HG03108 (cell line): Measurements from ENCODE around the gene SYTL3.
"Not testable (repeated sequence)": the region's sequence is repeated elsewhere in the genome, so short reads cannot be mapped to it uniquely, and the experiment has no call there.

Experiments used
- ATAC-seq: cut with Tn5 transposase; IDR thresholded peaks from one replicate; pipeline ENCODE4 v1.9.1; 2021; ENCODE audit warnings: moderate library complexity; ENCODE audit not compliant: unreplicated experiment

Gene SYTL3

DNA sequence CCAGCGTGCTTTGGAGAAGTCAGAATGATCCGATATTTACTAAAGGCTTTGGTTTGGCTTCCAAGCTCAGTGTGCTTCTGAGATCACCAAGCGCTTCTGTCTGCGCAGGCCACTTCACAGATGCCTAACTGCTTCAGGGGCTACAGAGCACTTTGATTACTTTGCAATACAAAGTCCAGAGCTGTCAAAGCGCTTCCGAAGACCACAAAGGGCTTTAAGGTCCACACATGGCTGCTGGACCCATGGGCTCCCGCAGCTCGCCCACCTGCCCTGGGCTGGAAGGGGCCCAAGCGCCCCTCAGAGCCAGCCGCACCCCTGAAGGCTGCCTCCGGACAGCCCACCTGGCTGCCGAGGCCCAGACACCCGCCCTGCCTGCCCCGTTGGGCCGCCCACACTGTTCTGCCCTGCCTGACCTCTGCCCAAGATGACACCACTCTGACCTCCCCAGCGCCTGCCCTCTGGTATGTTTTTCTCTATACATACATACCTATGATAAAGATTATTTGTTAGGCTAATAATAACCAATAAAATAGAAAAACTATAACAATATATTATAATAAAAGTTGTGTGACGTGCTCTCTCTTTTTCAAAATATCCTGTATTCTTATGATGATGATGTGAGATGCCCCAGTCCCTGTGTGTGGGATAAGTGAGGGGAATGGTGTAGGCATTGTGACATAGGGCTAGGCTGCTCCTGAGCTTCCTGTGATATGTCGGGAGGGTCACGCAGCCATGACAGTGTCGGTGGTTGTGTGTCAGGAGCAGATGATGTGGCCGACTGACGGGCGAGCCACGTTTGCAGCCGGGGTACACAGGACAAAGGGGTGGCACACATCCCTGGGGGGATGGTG lies 27.9 kb upstream of the SYTL3 start:
- no peak for ATAC-seq

DNA sequence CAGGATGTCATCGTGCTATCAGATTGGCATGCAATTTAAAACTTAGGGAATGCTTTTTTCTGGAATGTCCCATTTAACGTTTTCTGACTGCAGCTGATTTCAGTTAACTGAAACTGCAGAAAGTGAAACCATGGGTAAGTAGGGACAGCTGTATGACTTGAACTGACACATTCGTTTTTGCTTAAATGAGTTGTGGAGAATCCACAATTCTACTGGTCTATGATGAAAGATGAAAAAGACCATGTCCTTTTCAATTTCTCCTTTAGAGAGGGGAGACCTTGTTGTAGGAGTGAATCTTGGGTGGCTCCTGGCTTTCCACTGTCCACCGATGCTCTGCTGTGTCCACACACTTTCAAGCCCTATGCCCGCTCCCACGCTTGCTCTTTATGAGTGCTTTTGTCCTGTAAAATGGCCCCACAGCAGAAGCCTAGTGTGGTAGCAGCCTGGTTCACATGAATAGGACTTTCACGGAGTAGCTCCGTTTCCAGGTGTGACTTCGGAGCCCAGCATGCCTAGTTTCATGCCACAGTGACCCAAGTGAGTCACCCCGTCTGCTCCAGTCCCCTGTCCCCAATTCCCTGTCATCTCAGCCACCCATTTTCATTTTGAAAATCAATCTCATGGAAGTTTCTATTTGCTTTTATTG lies 27.2 kb upstream of the SYTL3 start:
- ATAC-seq: no peak

DNA sequence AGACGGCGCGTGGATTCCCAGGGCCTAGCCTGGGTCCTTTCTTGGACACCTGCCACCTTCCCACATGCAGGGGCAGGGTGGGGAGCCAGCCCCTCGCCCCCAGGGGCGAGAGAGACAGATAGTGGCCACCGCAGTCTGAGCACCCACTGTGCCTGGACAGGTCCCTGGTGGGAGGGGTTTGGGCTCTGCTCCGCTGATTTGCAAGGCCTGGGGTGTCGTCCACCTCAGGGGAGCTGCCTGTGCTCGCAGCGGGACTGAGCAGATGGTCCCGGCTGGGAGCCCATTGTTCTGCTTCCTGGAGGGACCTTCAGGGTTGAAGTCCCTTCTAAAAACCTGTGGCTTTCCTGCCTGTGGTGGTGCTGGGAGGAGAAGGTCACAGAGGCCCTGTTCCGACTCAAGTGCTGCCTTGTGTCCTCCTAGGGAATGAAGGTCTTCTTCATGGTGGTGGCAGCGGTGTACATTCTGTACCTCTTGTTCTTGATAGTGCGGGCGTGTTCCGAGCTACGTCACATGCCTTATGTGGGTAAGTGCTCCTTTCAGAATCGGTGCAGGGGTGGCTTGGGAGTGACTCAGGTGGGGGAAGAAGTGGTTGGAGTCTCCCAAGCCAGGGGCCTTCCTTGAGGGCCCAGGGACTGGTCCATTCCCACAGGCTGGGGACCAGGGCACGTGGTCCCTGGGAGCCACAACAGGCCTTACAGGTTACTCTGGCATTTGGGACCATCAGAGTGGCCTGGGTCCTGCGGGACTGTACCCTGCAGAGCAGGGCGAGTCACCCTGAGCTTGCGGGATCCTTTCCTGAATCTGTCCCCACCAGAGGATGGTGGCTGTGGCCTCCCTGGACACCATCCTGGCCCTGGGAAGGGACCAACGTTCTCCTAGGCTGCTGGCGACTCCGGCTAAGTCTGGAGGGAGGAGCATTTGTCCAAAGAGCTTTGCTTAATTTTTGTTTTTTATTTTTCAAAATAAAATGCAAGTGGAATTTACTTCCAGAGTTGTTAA lies 24.9 kb upstream of the SYTL3 start:
- no peak for ATAC-seq

DNA sequence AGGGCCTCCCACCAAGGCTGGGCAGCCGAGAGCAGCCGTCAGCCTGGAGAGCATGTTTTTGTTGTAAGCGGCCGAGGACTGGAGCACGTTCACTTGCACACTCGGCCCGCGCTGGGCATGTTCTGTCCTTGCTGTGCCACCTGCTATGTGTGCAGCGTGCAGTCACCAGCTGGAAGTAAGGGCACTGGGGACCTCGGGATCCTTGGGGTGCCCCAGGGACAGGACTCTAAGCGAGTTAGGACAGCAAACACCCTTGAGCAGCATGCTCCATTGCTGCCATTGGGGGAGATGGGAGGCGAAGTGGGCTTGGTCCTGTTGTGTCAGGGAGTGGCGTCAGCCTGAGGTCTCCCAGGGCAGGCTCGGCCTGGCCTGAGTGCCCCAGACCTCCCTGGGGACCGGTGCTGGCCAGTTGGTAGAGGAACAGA lies 24.0 kb upstream of the SYTL3 start:
- ATAC-seq: no peak

DNA sequence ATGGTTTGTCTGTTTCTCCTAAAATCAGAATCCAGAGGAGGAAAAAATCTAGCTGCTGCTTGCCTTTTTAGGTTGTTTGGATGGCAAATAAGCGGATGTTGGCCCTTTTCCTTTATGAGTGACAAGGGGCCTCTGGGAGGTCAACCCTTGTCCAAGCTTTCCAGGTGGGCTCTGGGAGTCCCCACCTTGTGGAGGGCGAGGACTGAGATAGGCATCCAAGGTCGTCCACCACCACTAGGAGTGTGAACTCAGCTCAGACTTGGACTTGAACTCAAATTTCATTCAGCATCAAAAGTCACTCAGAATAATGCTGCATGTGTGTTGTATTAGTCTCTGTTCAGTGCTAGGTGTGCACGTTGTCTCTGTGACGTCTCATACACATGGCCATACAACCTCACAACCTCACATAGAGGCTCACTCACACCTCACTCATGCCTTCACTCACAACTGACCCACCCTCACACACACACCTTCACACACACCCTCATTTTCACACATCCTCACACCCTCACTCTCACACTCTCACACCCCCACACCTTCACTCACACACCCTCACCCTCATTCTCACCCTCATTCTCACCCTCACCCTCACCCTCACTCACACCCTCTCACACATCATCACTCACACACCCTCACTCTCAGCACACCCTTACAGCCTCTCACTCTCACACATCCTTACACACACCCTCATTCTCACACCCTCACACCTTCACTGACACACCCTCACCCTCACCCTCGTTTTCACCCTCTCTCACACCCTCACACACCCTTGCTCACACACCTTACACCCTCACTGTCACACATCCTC lies 23.3 kb upstream of the SYTL3 start:
- no peak for ATAC-seq

DNA sequence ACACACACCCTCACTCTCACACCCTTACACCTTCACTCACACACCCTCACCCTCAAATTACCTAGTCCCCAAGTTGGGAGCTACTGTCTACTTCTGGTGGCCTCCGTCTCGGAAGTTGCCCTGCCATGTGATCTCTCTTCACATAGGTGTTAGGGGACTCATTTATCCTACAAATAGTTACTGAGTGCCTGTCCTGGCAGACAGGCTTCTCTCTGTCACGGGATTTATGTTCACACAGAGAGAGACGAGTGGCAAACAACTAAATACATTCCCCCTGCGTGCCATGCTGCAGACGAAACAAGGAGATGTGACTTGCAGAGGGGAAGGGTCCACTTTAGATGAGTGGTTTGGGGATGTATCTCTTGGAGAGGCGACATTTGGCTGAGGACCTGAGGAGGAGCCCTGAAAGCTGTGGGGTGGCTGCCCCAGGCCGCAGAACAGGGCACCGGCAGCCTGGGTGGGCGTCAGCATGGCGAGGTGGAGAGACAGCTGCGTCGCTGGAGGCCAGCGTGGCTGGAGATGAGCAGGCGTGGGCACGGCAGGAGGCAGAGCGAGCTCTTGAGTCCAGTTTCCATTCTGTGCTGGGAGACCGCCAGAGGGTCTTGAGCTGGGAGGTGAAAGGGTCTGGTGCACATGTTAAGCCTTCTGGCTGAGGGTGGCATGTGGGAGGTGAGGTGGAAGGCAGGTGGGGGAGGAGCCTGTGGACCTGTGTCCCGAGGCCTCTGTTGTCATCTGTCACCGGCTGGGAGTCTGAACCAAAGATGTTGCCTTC lies 22.5 kb upstream of the SYTL3 start:
- ATAC-seq: no peak

DNA sequence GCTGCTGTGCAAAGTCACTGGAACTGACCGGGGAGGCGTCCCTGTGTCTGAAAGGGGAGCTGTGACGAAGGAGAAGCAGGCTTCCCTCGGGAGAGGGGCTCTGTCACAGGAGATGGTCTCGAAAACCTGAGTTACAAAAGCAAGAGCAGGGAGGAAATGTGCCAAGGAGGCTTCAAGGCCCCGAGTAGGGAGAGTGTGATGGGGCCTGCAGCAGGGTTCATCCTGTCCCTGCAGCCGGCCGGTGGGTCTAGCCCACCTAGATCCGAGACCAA lies 22.0 kb upstream of the SYTL3 start:
- ATAC-seq: no peak

DNA sequence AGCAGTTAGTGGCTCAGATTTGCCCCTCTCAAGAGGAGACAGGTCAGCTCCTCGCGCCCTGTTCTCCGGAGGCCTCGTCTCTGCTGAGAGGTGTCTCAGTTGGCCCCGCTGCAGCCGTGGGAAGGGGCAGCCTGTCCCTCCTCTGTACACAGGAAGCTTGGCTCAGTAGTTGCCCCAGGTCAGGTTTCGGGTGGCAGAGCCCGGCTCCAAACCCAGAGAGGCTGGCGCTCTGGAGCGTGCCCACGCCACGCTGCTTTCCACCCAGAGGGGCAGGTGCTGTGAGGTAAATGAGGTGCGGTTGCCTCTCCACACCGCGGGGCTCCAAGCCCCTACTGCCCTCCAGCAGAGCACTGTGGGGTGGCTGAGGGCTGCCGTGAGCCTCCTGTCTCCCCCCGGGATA lies 21.3 kb upstream of the SYTL3 start:
- no peak for ATAC-seq

DNA sequence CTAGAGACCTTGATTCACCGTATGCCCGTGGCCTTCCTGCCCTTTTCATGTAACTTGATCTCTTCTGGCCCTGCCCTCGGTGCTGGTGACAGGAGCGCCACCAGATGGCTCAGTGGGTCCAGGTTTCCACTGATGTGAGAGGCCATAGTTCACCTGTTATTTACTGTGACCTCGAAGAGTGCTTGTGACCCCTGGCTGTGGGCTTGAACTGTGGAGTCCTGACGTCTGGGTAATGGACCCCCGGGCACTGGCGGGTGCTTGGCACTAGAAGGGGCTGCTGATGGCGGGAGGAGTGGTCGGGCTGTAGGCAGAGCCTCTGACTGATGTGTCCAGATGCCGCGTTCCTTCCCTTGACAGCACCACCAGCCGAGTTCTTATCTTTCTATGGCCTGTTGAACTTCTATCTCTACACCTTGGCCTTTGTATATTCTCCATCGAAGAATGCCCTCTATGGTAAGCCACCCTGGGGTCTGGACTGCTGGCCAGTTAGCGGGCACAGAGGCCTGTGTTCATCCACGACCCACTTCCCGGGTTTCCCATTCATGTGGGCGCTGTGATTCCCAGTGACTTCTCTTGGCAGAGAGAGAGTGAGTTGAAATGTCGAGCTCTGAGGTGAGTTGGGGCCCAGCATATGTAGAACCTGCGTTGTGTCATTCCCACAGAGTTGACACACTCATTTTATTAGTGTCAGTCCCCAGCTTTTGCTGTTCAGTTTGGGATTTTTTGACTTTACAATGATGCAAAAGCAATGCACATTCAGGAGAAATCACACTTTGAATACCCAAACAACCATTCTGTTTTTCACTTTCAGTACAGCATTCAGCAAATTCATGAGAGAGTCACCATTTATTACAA lies 20.3 kb upstream of the SYTL3 start:
- no peak for ATAC-seq

DNA sequence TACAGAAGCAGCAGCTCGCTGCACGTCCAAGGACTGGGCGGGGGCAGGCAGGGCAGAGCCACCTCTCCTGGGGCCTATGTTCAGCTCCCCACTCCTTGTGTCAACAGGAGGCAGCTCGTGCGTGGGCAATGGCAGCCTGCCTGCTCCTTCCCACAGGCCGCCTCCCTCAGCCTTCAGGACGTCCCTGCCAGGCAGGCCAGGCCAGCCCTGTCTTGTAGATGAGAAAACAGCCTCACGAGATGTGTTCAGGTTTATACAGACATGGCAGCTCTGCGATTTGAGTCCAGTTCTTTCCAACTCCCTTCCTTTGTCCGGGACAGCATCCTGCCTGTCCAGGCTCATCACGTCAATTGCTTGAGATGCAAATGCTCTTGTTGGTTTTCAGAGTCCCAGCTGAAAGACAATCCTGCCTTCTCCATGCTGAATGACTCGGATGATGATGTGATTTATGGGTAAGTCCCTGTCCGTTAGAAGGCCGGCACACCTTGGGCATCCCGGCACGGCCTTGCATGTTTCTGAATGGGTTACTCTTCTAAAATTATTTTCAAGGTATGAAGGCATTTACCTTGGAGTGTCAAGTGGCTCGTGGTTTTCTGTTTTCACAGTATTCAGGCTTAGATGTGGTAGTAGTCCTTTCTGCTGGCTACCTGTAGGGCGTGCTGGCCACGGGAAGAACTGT lies 18.8 kb upstream of the SYTL3 start:
- no peak for ATAC-seq

DNA sequence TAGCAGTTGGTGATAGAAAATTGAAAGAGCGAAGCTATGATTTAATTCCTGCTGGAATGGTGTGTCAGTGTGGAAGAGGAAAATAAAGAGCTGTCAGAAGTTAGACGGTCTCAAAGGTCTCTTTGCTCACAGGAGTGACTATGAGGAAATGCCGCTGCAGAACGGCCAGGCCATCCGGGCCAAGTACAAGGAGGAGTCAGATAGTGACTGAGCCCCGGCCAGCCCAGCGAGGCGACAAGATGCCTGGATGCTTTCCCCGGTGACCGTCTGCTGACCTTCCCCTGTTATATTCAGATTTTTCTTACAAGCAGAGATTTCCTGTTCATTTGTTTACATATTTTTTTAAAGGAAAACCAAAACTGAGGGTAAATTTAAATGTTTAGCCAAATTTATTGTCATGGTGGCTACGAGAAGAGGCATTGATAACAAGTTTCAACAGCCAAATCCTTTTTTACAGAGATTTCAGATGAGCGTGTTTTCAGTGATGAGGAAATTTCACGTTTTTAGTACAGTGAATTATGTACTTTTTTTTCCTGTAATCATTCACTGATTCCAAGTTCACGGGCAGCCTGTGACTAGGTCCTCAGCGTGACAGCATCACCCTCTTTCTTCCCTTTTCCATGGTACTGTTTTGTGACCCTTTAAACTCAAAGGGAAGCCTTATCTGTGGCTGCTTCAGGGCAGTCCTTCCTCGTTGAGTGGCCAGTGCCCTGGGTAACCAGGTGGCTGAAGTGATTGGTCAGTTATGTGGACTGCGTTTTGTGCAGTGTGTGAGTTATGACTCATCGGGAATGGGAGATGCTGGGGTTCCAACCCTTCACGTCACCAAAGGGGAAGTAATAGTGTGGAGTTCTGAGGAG lies 17.9 kb upstream of the SYTL3 start:
- no peak for ATAC-seq

DNA sequence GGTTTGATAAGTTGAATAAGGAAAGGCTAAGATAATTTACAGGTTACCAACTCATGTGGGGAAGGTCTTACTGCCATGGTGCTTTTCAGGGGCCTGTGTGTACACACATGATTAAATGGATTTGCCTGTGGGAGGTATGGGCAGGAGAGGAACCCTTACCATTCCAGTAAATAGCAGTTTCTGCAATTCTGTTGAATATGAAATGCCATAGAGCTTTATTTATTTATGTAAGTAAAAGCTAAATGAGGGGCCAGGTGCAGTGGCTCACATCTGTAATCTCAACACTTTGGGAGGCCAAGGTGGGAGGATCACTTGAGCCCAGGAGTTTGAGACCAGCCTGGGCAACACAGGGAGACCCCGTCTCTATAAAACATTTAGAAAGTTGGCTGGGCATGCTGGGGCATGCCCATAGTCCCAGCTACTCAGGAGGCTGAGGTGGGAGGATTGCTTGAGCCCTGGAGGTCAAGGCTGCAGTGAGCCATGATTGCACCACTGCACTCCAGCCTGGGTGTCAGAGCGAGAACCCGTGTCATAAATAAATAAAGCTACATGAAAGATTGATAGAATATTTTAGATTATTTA lies 17.2 kb upstream of the SYTL3 start:
- ATAC-seq: not testable (repeated sequence)

DNA sequence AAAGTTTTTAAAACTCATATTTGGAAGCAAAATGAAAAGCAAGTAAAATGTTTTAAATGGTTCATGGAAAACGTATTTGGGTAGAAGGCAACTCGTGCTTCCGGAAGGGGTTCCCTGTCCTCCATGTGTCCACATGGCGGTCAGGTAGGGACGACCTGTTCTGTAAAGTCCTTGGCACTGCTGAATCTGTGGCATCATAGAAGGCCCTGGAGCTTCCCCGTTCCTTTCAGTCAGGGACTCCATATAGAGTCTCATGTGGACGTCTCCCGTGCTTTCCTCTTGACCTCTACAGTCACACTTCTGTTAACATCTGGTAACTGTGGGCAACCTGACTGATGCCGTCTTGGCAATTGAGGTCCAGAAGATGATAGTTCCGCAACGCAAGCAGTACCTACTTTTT lies 16.7 kb upstream of the SYTL3 start:
- ATAC-seq: no peak

DNA sequence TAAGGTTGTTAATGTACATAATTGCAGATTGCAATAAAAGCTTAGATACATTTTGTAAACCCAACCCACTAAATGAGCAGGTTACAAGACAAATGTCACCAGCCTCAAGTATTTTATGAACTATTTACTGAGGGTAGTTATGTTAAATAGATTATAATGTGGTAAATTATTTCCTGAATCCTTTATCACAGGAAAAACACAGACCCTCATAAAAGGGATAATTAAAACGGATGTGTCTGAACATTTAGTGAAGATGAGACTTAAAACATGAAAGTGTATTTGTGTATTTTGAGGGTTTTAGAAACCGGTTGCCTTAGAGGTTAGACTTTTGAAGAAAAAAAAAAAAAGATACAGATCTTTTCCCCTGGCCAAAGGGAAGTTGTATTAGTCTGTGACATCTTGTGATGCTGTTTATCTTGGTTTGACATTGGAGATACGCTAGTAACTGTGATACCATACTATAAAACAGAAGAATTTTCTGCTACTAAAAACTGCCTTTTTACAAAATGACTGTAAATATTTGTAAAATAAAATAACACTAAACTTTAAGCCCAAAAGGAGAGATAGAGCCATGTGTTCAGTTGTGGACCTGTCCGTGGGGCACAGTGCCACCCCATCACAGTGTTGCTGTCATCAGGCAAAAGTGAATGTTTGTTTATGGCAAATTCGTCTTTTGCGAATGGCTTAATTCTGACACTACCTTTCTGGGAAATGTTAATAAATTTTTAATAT lies 15.0 kb upstream of the SYTL3 start:
- no peak for ATAC-seq

DNA sequence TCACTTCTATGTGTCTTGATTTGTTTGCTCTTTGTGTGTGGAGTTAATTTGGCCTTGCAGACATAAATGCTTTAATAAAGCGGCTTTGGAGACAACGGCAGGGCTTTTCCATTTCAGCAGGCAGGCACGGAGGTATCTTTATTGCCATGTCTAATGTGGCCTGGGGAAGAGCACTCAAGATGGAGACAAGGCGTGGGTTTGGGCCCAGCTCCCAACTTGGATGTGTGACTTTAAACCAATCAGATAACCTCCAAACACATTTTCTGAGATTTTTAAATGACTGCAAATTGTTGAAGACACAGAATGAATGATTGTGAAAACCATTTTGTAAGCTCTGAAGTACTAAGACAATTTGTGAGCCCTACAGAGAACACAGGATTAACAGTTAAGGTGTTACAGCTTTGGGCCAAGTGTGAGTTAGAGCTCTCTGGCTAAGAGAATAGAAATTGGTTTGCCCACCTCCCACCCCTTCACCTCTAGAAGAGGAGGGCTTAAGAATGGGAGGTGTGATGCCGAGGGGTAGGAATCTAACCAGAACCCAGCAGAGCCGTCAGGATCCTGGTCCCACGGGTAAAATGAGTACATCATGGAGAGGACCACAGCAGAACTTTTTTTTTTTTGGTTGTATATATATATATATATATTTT lies 14.3 kb upstream of the SYTL3 start:
- no peak for ATAC-seq

DNA sequence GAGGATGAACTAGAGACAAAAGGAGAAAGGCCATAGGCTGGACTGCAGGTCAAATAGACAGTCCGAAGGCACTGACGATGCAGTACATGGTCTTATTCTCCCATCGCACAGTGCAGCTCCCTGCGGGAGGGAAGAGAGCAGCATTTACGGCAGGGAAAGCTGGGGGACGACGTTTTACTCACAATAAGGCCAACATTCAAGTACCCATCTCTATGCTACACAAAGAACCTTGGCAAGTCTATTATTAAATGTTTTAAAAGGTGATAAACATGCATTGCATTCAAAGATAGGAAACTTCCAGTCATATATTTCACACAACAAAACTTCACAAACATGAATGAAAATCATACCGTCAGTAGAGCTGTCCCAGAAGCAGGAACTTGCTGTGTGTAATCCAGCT lies 13.1 kb upstream of the SYTL3 start:
- ATAC-seq: no peak
